Right atrium auricular region (tissue), 2 donors: ENCODE measurements around the gene NUDT12. TPM values are rescaled to one million over a fixed set of nuclear protein-coding genes. Genes with fewer than 3 reads are reported as not detected.

Experiments
- DNase-seq: peaks from one replicate; pipeline ENCODE4 v3.0.0-alpha.2; 2019; ENCODE audit warnings: low spot score
- H3K27ac ChIP-seq, 2 donors: fragments of 200-600 bp; sonication (generic); 1 replicate in 1 of 2; 2 replicates in 1 of 2; pipeline ENCODE4 v1.5.1; 2016 to 2019
- H3K27me3 ChIP-seq, 2 donors: fragments of 200-600 bp; sonication (generic); one replicate each; pipeline versions ENCODE4 v1.5.1 to v1.6.0; 2017 to 2019
- H3K36me3 ChIP-seq: fragments of 200-600 bp; sonication (generic); one replicate; pipeline ENCODE4 v1.5.1; 2016
- H3K4me1 ChIP-seq, 2 donors: fragments of 200-600 bp; sonication (generic); one replicate each; pipeline versions ENCODE4 v1.5.1 to v1.6.0; 2017 to 2019
- H3K4me3 ChIP-seq, 2 donors: fragments of 200-600 bp; sonication (generic); 1 replicate in 1 of 2; 2 replicates in 1 of 2; pipeline ENCODE4 v1.5.1; 2017 to 2019; ENCODE audit warnings: mild to moderate bottlenecking in 1 of 2, moderate library complexity in 1 of 2
- H3K9me3 ChIP-seq, 2 donors: fragments of 200-600 bp; sonication (generic); one replicate each; pipeline ENCODE4 v1.5.1; 2019
- total RNA-seq, 2 donors: library from RNA; depleted of rRNA; stranded (reverse); fragments of >200 nt; gene quantifications; one replicate each; pipeline ENCODE4 v1.1.0, GENCODE V29; 2016
- TF ChIP-seq, protein P1 (sequence below), 2 donors: fragments of 200-600 bp; sonication (generic); IDR thresholded peaks; one replicate each; pipeline ENCODE4 v1.5.1; 2019; ENCODE audit warnings: antibody characterized with exemption in 2 of 2

Gene NUDT12
- total RNA-seq, 2 donors from 2014 or later: 6.2 to 11.5 TPM

DNA sequence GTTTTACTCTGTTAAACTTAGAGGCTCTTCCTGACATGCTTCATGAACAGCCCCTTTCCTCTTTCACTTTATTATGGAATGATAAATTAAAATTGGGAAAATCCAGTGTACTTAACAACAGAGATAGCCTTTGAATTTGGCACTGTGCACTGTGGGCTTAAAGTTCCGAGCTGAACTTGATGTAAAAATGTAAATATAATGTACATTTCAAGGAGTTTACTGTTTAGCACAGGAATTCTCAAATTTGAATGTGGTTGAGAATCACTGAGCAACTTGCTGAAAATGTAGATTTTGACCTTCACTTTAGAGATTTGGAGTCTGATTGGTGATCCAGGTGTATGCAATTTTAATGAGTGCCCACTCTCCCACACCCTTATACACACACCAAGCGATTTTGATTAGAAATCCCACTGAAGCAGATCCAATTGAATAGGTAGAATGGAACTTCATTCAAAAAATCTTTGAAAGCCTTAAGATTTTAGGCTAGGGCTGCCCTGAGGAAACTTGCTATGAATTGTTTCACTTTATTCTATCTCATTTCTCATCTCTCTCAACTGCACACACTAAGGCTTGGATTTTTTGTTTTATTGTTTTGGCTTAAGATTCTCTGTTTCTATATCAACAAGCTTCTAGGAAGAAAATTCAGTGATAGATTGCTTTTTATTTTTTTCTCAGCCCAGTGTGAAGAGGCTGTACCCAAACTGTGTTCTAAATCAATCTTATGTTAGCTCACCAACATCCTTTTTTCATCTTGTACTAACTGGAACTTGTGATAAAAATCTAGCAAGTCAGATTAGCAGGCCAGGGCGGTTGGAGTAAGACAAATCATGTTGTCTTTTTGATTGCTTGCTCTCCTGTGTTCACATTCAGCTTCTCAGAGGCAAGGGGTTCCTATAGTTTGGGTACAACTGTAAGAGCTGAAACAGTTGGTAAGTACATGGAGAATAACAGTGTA is 22.9 kb downstream of the NUDT12 start:
- H3K9me3 ChIP-seq: no peaks in the 10 kb centered on the region
- no peak for DNase-seq
- no peaks in the 10 kb centered on the region for H3K27me3 ChIP-seq
- no peak overlapping the region for H3K4me3 ChIP-seq
- H3K27ac ChIP-seq: no peak overlapping the region
- TF ChIP-seq, protein P1, sequence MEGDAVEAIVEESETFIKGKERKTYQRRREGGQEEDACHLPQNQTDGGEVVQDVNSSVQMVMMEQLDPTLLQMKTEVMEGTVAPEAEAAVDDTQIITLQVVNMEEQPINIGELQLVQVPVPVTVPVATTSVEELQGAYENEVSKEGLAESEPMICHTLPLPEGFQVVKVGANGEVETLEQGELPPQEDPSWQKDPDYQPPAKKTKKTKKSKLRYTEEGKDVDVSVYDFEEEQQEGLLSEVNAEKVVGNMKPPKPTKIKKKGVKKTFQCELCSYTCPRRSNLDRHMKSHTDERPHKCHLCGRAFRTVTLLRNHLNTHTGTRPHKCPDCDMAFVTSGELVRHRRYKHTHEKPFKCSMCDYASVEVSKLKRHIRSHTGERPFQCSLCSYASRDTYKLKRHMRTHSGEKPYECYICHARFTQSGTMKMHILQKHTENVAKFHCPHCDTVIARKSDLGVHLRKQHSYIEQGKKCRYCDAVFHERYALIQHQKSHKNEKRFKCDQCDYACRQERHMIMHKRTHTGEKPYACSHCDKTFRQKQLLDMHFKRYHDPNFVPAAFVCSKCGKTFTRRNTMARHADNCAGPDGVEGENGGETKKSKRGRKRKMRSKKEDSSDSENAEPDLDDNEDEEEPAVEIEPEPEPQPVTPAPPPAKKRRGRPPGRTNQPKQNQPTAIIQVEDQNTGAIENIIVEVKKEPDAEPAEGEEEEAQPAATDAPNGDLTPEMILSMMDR (IDR thresholded peaks at IDR 0.05): no peak
- no peaks in the 10 kb centered on the region for H3K4me1 ChIP-seq
- H3K36me3 ChIP-seq: no peaks in the 10 kb centered on the region

DNA sequence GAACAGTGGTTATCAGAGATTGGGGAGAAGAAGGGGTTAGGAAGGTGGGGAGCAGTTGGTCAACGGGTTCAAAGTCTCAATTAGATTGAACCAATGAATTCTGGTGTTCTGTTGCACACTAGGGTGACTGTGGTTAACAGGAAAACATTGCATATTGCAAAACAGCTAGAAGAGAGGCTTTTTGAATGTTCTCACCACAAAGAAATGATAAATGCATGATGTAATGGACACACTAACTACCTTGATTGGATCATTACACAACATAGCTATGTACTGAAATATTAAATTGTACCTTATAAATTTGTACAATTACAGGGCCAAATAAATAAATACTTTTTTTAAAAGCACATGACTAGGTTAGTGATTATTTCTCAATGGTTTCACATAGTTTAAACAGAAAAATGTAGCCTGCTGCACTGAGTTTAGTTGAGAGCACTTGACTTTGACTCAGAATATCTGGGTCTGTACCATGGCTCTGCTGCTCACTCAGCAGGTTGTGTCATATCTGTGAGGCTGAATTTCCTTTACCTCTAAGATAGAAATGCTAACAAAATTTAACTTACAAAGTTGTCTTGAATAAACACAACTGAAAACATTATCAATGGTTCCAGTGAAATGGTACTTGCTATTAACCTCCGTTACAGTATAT is 30.4 kb downstream of the NUDT12 start:
- H3K36me3 ChIP-seq: no peaks in the 10 kb centered on the region
- no peaks in the 10 kb centered on the region for H3K27me3 ChIP-seq
- TF ChIP-seq, protein P1 (IDR thresholded peaks at IDR 0.05): no peak
- no peak for DNase-seq
- no peak overlapping the region for H3K27ac ChIP-seq
- no peak overlapping the region for H3K4me3 ChIP-seq
- no peaks in the 10 kb centered on the region for H3K4me1 ChIP-seq
- no peaks in the 10 kb centered on the region for H3K9me3 ChIP-seq

DNA sequence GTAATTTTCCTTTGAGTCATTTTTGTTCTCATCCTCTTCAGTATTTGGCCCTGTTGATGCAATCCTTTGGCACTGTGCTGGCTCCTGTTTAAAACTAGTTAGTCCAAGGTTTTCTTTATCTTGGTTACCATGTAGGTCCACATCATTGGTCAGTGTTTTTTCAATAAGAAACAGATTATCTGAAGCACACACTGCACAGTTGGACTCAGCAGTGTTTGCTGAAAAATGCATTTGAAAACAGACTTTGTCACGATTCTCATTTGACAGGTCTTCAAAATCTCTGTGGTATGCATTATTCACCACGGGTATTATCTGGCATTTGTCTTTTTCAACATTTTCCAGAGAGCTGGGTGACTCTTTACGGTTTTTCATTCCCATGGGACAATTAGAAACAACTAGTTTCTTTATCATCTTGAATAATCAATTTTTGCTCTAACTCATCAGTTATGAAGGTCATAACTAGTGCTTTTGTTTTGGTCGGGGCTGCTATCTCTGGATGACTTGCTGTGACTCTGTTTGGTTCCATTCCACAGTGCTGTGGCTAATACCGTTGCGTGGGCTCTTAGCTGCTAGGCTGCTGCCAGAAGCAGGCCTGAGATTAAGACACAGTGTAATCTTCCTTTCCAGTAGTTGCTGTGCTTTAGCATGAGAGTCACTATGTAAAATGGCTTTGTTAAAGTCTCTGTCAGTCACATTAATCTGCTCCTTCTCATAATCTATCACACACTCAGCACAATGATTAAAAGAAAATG is 36.2 kb downstream of the NUDT12 start:
- TF ChIP-seq, protein P1 (IDR thresholded peaks at IDR 0.05): no peak
- Histone ChIP-seq H3K36me3 (no peaks in the 10 kb centered on the region), H3K27ac (no peak overlapping the region), H3K9me3 (no peaks in the 10 kb centered on the region), H3K27me3 (no peaks in the 10 kb centered on the region), H3K4me3 (no peak overlapping the region), H3K4me1 (no peaks in the 10 kb centered on the region)
- no peak for DNase-seq

DNA sequence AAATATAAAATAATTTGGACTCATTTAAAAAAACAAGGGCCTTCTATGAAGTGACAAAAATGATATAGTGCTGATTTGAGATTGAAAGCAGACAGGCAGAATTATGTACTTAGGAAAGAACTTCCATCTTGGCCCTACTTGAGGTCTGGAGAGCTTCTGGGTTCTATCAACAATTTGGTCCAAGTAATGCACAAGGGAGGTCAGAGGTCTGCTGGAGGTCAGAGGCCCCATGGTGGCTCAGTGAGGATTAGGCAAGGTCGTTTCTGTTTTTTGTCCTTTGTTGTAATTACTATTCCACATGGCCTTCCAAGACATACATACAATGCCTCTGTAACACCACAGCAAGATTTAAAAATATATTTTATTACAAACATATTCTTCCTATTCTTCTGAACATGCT is 37.2 kb downstream of the NUDT12 start:
- Histone ChIP-seq H3K4me3 (no peak overlapping the region), H3K27ac (no peak overlapping the region), H3K27me3 (no peaks in the 10 kb centered on the region), H3K9me3 (no peaks in the 10 kb centered on the region), H3K4me1 (no peaks in the 10 kb centered on the region), H3K36me3 (no peaks in the 10 kb centered on the region)
- TF ChIP-seq, protein P1 (IDR thresholded peaks at IDR 0.05): no peak
- no peak for DNase-seq

DNA sequence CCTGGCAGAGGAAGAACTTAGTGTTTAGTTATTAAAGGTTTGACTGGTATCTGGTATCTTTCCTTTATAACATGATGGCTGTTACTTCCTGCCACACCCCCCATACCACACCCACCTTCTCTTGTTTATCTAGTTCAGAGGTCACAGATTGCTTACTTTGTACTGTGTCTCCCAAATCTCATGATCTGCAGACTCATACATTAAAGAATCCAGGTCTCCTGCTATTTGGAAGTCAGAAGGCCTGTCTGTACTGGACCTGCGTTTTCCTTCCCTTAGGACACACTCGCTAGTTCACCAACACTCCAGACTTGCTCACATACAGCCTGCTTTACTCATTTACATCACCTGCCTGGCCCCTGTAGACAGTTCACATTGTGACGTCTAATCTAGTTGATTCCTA is 39.3 kb downstream of the NUDT12 start:
- TF ChIP-seq, protein P1 (IDR thresholded peaks at IDR 0.05): no peak
- H3K27ac ChIP-seq: no peak overlapping the region
- no peaks in the 10 kb centered on the region for H3K9me3 ChIP-seq
- H3K4me1 ChIP-seq: no peaks in the 10 kb centered on the region
- no peak for DNase-seq
- H3K27me3 ChIP-seq: no peaks in the 10 kb centered on the region
- H3K36me3 ChIP-seq: no peaks in the 10 kb centered on the region
- H3K4me3 ChIP-seq: no peak overlapping the region
